Stimulated activated CD8-positive, alpha-beta memory T cell treated with anti-CD3 and anti-CD28 coated beads, Interleukin-15, amount 100 ng/mL, for 1 hour (primary cell): ENCODE measurements around the gene GUCA1A.
"Not testable (repeated sequence)": the region's sequence is repeated elsewhere in the genome, so short reads cannot be mapped to it uniquely, and the experiment has no call there.

Experiments used
- DNase-seq: peaks from one replicate; pipeline ENCODE4 v3.0.0-alpha.2; 2020; ENCODE audit warnings: low read depth

Gene GUCA1A

DNA sequence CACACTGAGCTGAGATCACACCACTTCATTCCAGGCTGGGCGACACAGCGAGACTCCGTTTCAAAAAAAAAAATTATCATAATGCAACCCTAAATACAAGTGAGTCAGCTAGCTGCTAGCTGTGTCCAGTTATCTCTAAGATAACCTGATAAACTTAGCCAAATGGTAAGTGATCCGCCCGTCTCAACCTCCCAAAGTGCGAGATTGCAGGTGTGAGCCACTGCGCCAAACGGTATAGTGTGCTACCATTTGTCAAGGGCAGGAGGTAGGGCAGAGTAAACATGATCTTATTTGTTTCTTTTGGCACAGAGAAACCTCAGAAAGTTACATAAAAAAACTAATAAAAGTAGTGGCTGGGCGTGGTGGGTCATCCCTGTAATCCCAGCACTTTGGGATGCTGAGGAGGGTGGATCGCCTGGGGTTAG is 26.0 kb upstream of the GUCA1A start:
- no peak for DNase-seq

DNA sequence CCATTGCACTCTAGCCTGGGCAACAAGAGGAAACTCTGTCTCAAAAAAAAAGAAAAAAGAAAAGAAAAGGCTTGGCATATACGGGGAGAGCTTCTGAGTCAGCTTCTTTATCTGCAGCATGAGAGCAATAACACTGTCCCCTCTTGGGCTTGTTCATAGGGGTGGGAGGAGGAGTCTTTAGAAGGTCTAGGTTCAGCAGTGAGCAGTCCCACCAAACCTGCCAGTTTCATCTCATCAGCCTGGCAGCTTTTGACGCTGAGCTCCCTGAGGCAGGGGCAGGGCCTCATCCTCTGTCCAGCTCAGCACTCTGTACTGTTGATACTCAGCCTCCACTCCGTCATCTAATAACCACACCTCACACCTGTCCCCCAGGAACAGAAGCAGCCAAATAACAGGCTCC is 25.1 kb upstream of the GUCA1A start:
- no peak for DNase-seq

DNA sequence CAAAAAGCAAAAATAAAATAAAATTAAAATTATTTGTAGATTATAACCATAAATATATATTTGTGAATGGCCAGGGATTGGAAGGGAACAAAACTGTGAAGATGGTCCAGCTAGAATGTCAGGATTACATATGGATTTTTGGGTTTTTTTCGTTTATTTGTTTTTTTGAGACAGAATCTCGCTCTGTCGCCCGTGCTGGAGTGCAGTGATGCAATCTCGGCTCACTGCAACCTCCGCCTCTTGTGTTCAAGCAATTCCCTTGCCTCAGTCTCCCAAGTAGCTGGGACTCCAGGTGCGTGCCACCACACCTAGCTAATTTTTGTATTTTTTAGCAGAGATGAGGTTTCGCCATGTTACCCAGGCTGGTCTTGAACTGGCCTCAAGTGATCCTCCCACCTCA is 22.9 kb upstream of the GUCA1A start:
- no peak for DNase-seq

DNA sequence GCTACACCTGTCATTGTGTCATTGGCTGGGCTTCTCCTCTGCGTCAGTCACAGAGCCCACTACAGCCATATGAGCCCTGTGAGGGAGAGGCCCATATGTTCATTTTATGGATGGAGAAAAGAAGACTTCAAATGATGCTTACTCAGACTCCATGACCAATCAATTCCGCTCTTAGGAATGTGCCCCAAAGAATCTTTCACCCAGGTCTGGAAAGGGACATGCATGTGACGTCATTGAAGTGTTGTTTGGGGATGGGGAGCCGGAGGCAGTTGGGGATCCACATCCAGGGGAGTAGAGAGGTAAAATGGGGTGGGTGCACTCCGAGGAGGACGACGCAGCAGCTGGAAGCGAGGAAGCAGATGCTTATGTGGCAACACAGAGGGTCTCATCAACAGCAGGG is 21.1 kb upstream of the GUCA1A start:
- no peak for DNase-seq

DNA sequence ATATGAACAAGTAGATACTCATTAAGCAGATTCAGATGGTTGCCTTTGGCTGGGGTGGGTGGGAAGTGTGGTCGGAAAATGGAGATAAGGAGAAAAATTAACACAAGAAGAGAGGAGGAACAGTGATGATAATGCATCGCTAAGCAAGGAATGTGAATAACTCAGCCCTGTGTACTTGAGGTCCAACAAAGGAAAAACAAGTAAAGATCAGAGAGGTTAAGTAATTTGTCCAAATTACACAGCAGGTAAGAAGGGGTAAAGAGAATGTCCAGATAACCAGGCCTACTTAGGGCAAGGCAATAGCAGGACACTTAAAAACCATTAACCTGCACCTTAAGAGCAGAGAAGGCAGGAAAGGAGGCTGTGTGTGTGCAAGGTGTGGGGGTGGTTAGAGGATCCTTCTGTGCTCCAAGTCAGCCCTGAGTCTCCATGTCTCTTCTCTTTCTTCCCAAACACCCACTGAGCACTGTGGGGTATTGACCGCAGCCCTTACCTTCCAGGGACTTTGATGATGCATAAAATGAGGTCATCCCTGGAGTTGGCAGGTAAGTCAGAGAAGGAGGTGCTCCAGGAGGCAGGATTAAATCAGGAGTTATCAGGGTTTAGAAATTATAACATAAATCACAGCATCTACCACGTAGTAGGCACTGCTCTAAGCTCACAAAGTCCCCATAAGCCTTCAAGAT is 20.5 kb upstream of the GUCA1A start:
- not testable (repeated sequence) for DNase-seq

DNA sequence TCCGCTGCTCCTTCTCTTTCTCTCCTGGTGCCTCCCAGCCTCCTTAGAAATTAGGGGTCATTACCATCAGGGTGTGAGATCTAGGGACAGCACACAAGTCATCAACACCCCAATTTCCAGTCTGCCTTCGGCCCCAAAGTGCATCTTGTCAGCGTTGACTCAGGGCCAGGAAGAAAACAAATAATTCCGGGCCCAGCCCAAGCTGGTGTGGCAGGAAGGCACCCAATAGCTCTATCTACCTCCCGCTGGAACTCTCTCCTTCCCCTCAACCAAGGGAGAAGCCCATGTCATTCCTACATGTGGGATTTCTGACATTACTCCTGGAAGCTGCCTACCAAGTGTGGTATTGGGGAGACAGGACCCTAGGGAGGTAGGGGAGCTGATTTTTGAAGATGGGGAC is 19.2 kb upstream of the GUCA1A start:
- no peak for DNase-seq

DNA sequence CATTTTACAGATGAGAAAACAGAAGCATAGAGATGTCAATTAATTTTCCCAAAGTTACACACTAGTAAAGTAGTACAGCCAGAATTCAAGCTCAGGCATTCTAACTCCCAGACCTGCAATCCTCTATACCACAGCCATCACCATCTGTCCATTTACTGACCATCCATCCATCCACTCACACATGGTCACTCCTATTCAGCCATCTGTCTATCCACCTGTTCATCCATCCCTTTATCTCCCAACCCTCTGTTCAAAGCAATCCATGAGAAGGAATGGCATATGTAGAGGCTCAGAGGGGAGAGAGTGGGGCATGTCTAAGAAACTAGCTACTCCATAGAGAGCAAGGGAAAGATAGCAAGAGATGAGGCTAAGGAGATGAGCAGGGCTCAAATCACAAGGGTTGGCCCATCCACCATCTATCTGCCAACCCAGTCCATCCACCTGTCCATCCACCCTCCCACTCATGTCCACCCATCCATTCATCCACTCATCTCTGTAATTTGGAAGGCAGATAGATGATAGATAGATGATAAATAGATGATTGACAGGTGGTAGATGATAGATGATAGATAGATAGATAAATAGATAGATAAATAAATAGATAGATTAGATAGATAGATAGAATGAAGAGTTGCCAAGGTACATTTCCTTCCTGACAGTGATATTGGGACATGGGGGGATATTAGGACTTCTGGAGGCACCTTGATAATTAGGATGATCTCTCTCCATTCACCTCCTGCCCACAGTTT is 18.5 kb upstream of the GUCA1A start:
- DNase-seq, result no peak

DNA sequence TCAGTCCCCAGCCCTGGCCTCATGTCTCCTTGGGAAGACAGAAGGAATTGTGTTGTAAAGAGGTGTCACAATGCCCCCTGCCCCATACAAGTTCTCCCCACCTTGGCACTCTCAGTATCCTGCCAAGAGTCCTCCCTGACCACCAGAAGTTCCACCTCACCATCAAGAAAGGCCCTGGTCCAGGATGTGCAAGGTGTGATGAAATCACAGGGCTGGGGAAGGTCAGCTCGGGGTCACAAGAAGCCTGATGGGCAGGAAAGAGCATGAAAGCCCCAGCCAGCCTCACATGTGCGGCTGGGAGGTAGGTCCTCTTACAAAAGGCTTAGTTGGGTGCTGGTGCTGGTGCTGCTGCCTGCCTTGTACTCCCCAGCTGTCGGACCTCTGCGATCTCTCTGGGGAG is 17.9 kb upstream of the GUCA1A start:
- no peak for DNase-seq

DNA sequence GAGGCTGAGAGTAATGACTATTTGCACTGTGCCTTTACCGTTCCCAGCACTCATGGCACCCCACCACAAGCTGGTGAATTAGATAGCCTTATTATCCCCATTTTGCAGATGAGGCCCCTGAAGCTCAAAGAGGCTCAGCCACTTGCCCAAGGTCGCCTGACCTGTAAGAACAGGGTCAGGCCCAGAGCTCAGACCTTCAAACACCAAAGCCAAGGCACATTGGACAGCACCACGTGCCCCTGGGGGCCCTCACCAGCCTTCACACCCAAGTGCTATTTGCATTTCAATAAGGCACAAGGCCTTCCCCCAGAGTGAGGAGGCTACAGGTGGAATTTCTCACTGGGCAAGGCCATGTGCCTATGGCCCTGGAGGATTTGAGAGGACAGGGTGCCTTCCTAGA is 16.5 kb upstream of the GUCA1A start:
- DNase-seq, result no peak

DNA sequence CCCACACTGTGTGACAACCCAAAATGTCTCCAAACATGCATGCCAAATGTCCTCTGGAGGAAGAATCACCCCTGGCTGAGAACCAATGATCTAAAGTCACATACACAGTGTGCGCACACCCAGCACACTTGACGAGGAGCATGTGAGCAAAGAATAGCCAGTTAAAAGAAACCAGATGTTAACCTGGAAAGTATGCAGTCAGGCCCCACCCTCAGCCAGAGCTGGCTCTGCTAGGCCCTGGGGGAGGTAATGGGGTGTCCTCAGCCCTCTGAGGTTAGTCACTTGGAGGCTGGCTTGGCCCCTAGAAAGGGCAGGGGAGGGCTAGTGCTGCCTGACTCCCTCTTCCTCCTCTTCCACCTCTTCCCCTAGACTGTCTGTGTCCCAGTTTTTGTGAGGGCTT is 15.2 kb upstream of the GUCA1A start:
- DNase-seq, result no peak

DNA sequence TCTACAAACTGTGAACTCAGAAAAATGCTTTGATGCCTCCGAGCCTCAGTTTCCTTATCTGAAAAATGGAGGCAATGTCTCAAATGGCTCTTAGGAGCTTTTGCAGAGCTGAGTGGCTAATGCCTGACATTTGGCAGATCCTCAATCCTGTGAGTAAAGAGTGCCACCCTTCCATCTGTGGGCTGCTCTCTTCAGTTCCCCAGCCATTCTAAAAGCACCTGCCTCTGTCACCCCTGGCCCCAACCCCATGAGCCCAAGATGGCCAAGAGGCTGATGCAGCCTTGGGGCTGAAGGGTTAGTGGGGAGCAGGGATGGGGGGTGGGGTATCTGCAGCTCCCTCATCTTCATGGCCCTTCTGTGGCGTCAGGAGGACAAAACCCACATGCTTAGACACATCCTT is 14.5 kb upstream of the GUCA1A start:
- no peak for DNase-seq

DNA sequence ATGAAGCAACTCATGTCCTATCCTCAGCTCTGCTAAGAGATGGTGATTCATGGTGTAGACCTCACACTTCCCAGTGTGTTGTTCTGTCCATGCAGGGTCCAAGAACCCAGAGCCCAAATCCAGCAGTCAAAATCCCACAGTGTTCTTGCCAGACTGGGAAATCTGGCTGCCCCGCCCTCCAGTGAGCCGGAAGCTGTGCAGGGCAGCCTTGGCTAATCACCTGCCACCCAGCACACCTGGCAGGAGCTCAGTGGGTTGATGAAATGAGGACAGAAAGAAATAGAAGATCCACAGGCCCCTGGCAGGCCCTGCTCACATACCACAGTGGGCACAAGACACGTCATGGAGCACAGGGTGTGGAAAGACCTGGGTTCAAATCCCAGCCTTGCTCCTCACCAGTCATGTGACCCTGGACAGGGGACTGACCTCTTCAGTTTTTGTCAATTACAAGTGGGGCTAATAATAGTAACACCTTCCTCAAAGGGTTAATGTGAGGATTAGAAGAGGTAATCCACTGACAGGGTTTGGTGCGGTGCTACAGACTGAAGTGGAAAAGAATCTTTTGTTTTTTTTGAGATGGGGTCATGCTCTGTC is 13.6 kb upstream of the GUCA1A start:
- no peak for DNase-seq

DNA sequence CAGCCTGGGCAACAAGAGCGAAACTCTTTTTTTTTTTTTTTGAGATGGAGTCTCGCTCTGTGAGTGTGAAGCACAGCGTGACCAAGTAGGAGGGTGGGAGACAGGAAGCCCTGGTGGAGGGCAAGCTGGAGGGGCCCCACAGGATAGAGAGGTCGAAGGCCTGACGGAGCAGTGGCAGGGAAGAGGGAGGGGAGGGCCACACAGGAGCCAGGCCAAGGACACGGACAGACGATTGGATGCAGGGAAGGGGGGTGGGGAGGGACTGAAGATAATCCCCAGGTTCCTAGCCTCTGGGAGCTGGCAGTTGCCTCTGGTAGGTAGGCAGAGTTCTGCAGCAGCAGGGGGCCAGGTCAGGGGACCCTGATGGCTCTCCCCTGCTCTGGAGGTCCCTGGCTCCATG is 10.8 kb upstream of the GUCA1A start:
- DNase-seq, result no peak

DNA sequence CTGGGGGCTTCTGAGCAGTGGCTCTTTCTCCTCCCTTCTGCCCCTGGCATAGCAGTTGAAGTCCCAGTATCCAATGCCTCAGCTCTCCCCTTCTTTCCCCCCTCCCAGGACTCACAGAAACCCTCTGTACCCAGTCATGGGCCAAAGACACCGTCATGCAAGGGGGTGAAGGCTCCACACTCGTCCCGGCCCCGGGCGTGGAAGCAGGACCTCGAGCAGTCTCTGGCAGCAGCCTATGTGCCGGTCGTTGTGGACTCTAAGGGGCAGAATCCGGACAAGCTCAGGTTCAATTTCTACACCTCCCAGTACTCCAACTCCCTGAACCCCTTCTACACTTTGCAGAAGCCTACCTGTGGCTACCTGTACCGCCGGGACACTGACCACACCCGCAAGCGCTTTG is 10.4 kb upstream of the GUCA1A start:
- no peak for DNase-seq

DNA sequence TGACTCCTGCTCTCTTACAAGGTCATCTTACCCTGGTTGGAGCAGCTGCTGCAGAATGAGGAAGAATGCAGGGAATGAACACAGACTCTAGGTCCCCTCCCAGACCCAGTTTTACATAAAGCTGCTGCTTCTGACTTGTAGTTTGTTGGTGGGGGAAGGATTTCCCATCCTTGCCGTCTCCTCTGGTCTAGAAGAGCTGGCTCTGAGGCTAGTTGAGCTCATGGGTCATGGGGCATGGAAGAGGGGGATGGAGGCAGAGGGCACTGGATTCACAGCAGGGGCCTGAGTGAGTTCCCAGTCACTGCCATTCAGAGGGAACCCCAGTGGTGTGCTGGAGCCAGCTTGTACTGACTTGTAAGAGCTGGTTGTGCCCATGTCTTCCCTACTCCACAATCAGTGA is 9.2 kb upstream of the GUCA1A start:
- DNase-seq, result no peak

DNA sequence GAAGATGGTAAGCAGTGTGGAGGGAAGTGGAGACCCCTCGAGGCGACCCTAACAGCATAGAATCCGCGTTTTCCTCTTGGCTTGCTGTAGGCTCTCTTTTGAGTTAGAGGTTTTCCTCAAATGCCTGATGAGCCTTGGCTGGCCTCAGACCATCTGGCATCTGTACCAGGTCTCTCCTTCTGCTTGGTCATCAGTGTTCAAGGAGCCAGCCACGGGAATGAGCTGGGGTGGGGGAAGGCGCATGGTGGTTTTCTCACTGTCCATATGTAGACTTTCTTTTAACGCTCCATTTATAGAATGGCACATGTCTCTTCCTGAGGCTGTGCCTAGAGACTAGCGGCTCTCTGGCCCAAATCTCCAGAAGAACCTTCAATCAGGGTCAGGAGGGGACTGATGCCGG is 8.1 kb upstream of the GUCA1A start:
- no peak for DNase-seq

DNA sequence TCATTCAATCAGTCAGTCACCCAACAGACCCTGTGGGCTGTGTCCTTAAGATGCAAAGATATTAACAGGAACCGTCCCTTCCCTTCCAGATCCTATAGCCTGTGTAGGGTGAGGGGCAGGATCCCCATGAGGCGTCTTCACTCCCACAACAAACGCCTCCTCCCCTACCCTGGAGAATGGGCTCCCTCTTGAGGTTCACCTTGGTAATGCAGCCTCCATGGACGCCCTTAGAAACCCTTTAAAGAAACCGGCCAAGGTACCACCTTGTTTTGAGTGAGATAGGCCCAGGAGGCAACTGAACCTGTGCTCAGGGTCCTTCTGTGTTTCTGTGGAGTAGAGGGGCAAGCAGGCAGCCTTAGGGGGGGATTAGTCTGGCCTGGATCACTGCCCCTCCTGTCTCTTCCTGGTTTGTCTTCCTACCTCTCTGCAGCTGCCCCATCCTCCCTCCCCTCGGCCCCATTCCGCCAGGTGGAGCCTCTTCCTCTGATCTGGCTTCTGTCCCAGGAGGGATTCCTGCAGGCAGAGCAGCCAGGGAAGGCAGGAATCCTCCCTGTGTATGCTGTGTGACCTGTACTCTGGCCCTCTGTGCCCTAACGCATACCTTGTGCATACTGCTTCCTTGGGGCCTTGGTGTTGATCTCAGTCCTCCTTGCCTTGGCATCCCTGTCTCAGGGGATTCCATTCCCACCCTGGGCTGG is 6.6 kb upstream of the GUCA1A start:
- peak; percentile 73 for DNase-seq

DNA sequence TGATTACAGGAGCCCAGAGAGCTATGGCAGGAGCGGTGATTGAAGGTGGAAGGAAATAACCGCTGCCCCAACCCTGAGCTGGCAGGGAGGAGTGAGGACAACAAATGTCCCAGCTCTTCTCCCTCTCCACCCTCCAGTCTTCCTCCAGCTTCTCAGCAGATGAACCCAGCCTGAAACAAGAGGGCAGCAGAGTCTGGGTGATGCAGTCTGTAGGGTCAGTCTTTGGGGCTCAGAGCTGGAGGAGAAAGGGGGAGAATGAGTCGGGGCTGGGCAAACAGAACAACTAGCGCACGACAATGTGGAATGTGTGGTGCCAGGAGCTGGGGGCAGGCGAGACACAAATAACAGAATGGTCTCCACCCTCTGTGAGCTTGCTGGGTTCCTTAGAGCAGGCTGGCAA is 4.5 kb upstream of the GUCA1A start:
- no peak for DNase-seq

DNA sequence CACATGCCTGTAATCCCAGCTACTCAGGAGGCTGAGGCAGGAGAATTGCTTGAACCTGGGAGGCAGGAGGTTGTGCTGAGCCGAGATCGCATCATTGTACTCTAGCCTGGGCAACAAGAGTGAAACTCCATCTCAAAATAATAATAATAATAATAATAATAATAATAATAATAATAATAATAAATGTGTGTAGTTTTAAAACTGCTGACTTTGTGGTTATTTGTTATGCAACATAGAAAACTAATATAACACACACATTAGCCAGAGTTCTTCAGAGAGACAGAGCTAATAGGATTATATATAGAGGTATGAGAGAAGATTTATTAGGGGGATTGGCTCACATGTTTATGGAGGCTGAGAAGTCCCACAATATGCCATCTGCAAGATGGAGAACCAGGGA is 3.4 kb upstream of the GUCA1A start:
- DNase-seq, result not testable (repeated sequence)

DNA sequence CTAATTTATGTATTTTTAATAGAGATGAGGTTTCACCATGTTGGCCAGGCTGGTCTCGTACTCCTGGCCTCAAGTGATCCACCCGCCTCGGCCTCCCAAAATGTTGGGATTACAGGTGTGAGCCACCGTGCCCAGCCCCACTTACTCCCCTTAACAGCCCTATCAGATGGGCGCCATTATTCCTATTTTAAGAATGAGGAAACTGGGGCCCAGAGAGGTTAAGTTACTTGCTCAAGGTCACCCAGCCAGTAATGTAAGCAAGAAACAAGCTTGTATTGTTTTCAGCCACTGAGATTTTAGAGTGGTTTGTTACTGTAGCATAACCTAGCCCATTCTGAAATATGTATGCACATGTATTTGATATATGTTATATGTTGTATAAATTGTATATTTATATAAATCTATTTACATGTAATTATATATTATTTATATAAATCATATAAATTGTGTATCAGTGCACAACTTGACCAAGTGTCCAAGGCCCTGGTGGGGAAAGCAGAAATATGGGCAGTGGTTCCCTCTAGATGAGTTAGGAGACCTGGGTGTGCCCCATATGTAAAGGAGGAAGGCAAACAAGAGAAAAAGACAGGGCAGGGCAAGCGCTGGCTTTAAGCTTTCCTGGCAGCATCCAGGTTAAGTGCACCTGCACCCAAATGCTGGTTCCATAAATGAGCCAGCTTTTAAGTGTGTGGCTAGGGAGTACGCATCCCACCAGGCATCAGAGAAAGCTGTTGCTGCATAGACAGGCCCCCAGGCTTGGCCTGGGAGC is 1.2 kb upstream of the GUCA1A start:
- no peak for DNase-seq

DNA sequence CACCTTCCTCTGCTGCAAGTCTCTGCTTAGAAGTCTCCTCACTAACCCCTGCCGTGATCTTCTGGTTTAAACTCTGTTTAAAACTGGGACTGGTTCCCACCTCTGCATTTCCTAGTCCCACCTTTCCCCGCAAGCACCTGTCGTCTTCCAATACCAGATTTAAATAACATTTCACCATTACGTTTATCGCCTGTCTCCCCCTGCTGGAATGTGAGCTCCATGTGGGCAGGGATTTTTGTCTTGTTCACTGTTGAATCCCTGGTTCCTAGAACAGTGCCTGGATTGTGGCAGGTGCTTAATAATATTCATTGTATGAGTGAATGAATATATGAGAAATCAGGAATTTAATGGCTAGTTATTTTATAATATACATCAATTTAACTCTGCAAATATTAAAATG is 2.7 kb downstream of the GUCA1A start:
- no peak for DNase-seq

DNA sequence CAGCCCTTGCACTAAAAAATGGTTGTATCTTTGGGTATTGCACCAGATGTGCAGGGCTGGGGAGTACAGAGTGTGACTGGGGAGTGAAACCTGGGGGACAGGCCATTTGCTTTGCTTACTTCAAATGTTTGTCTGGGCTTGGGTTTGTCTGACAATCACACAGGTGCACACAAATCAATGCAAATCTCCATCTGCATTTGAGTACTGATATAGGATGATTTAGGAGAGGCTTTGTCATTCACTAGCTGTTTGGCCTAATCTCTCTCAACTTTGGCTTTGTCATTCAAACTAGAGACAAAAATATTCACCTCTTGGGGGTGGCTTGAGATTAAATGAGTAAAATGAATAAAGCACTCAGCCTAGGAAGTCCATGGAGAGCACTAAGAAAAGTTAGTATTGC is 3.8 kb downstream of the GUCA1A start:
- no peak for DNase-seq
